SIG-M5 treated with dmso at 0.1 percent for 504 hours (cell line): ENCODE results near the gene HM13.
"Not testable (repeated sequence)": the region's sequence is repeated elsewhere in the genome, so short reads cannot be mapped to it uniquely, and the experiment has no call there.

Experiments used
- DNase-seq: peaks from one replicate; lab custom pipeline; 2025; ENCODE audit not compliant: unreplicated experiment; lab: John Stamatoyannopoulos, UW

HM13 gene

GRCh38 chr20:31605031-31605901 is 91.0 kb downstream of the HM13 start, which contains the start of gene ID1:
Gene ID1, plus strand, starts transcription at chr20:31605289. Its CDS starts 99 bp downstream, at chr20:31605388.
- DNase-seq, result peak; percentile 96

GRCh38 chr20:31605902-31606803 is 91.9 kb downstream of the HM13 start:
- no peak for DNase-seq

- DNase-seq, result no peak
Observed at GRCh38 chr20:31606804-31607639, 92.8 kb downstream of the HM13 start.

GRCh38 chr20:31607640-31608250 is 93.5 kb downstream of the HM13 start:
- no peak for DNase-seq

GRCh38 chr20:31608251-31608945 is 94.2 kb downstream of the HM13 start:
- peak; percentile 66 for DNase-seq

GRCh38 chr20:31612271-31612640 is 98.0 kb downstream of the HM13 start:
- DNase-seq, result not testable (repeated sequence)

GRCh38 chr20:31615416-31615815 is 101.2 kb downstream of the HM13 start:
- no peak for DNase-seq

- DNase-seq, result peak; percentile 91
Observed at GRCh38 chr20:31617432-31618104, 103.3 kb downstream of the HM13 start.
